GM23338 (cell line): Measurements from ENCODE around the gene NME3. TPM values are rescaled to one million over a fixed set of nuclear protein-coding genes. Genes with fewer than 3 reads are reported as not detected.

ENCODE experiments used
- ATAC-seq: fragments of 200-7000 bp; cut with Tn5 transposase; 3 replicates; pipeline ENCODE4 v1.9.1; 2020
- DNase-seq: peaks from one replicate; pipeline ENCODE4 v3.0.0-alpha.2; 2015; ENCODE audit warnings: low spot score
- H2AFZ ChIP-seq: fragments of 200-600 bp; sonication (generic); 2 replicates; pipeline ENCODE4 v1.8.0; 2016; ENCODE audit warnings: antibody characterized with exemption, mild to moderate bottlenecking, moderate library complexity
- H3F3A ChIP-seq: fragments of 200-600 bp; sonication (generic); replicated peaks from 2 replicates; pipeline ENCODE4 v1.8.0; 2017; ENCODE audit warnings: antibody characterized with exemption, mixed run types, low read depth
- H3K27ac ChIP-seq: fragments of 200-600 bp; sonication (generic); 2 replicates; pipeline ENCODE4 v1.6.1; 2016; ENCODE audit warnings: low read depth
- H3K27me3 ChIP-seq: fragments of 200-600 bp; sonication (generic); 2 replicates; pipeline ENCODE4 v1.8.0; 2016; ENCODE audit warnings: mild to moderate bottlenecking, mixed run types, moderate library complexity; ENCODE audit not compliant: insufficient read depth
- H3K36me3 ChIP-seq: fragments of 200-600 bp; sonication (generic); 2 replicates; pipeline ENCODE4 v1.8.0; 2016; ENCODE audit warnings: mild to moderate bottlenecking; ENCODE audit not compliant: insufficient read depth
- H3K4me1 ChIP-seq: fragments of 200-600 bp; sonication (generic); 2 replicates; pipeline ENCODE4 v1.8.0; 2016; ENCODE audit warnings: mild to moderate bottlenecking, moderate library complexity; ENCODE audit not compliant: insufficient read depth
- H3K4me2 ChIP-seq: fragments of 200-600 bp; sonication (generic); 2 replicates; pipeline ENCODE4 v1.7.1; 2017; ENCODE audit warnings: mixed run types
- H3K4me3 ChIP-seq: fragments of 200-600 bp; sonication (generic); 2 replicates; pipeline ENCODE4 v1.6.1; 2016; ENCODE audit warnings: mixed run types
- H3K79me2 ChIP-seq: fragments of 200-600 bp; sonication (generic); replicated peaks from 2 replicates; pipeline ENCODE4 v1.8.0; 2017; ENCODE audit warnings: mild to moderate bottlenecking; ENCODE audit not compliant: insufficient read depth
- H3K9me2 ChIP-seq: fragments of 200-600 bp; sonication (generic); 2 replicates; pipeline ENCODE4 v1.8.0; 2017; ENCODE audit not compliant: insufficient read depth
- H4K20me1 ChIP-seq: fragments of 200-600 bp; sonication (generic); replicated peaks from 2 replicates; pipeline ENCODE4 v1.8.0; 2017; ENCODE audit warnings: mild to moderate bottlenecking; ENCODE audit not compliant: insufficient read depth
- H3K27ac Mint-ChIP-seq: 2 replicates; pipeline ENCODE4 v1.8.0; 2020; ENCODE audit warnings: inconsistent platforms, mild to moderate bottlenecking, moderate library complexity, mixed read lengths
- H3K27me3 Mint-ChIP-seq: 3 replicates; pipeline ENCODE4 v1.8.0; 2022; ENCODE audit warnings: low read depth, mild to moderate bottlenecking, moderate library complexity, mixed read lengths, inconsistent platforms; ENCODE audit not compliant: insufficient read depth, poor library complexity
- H3K36me3 Mint-ChIP-seq: 3 replicates; pipeline ENCODE4 v1.8.0; 2021; ENCODE audit warnings: low read depth, mild to moderate bottlenecking, inconsistent platforms, moderate library complexity, mixed read lengths
- H3K4me1 Mint-ChIP-seq: 3 replicates; pipeline ENCODE4 v1.8.0; 2020; ENCODE audit warnings: mild to moderate bottlenecking, inconsistent platforms, mixed read lengths
- H3K4me3 Mint-ChIP-seq: 3 replicates; pipeline ENCODE4 v1.8.0; 2021; ENCODE audit warnings: moderate library complexity, mild to moderate bottlenecking, inconsistent platforms, mixed read lengths
- H3K9me3 Mint-ChIP-seq: 3 replicates; pipeline ENCODE4 v1.8.0; 2020; ENCODE audit warnings: moderate library complexity, mild to moderate bottlenecking, inconsistent platforms, mixed read lengths
- EZH2 ChIP-seq: fragments of 200-600 bp; sonication (generic); IDR thresholded peaks from one replicate; pipeline ENCODE4 v1.8.0; 2017; ENCODE audit warnings: antibody characterized with exemption, mild to moderate bottlenecking, low read depth; ENCODE audit not compliant: unreplicated experiment
- EZH2phosphoT487 ChIP-seq: fragments of 200-600 bp; sonication (generic); IDR thresholded peaks from one replicate; pipeline ENCODE4 v1.8.1; 2018; ENCODE audit warnings: antibody characterized with exemption; ENCODE audit not compliant: unreplicated experiment
- POLR2AphosphoS5 ChIP-seq: IDR thresholded peaks from 2 replicates; pipeline ENCODE4 v1.6.1; 2016; ENCODE audit warnings: antibody characterized with exemption, low read depth
- STAT1 ChIP-seq: IDR thresholded peaks from one replicate; pipeline ENCODE4 v1.6.1; 2016; ENCODE audit warnings: antibody characterized with exemption; ENCODE audit not compliant: unreplicated experiment
- ZNF331 ChIP-seq: fragments of 250-450 bp; sonication (Bioruptor Pico); IDR thresholded peaks from 2 replicates; pipeline ENCODE4 v1.5.0; 2020; ENCODE audit warnings: low read depth, mild to moderate bottlenecking, moderate library complexity
- polyA plus RNA-seq: library from polyadenylated mRNA; unstranded; fragments of >200 nt; fragmentation: Nextera tagmentation; extraction: Ambion mirVana; gene quantifications from 2 replicates; pipeline ENCODE4 v1.2.1, GENCODE V29; 2016
- total RNA-seq: library from RNA; depleted of rRNA; stranded (reverse); fragments of >200 nt; shearing (Covaris generic); gene quantifications from 2 replicates; pipeline ENCODE4 v1.2.3, GENCODE V29; 2014
- TF ChIP-seq, protein P1 (sequence below): fragments of 250-450 bp; sonication (Bioruptor Pico); IDR thresholded peaks from 2 replicates; pipeline ENCODE4 v1.5.0; 2020; ENCODE audit warnings: mild to moderate bottlenecking, moderate library complexity
- TF ChIP-seq, protein P2 (sequence below): IDR thresholded peaks from one replicate; pipeline ENCODE4 v1.6.1; 2018; ENCODE audit warnings: antibody characterized with exemption; ENCODE audit not compliant: unreplicated experiment

NME3 gene
- total and polyA plus RNA-seq, 2 experiments from 2014 or later = 95.3 to 130 TPM

DNA sequence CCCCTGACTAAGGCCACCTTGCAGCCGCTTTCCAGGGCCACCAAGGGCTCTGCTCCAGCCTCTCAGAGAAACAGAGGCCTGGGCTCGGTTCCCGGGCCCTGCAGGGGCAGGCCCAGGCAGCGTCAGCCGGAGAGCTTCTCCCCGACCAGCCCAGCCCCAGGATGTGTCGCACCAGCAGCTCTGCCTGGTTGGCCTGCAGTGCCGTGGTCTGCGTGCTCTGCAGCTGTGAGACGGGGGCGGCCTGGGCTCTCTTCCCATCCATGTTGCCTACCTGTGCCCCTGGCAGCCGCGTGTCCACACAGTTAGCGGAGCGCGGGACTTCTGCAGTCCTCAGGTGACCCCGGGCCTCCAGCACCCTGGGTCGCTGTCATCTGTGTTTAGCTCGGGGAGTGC lies 17.4 kb upstream of the NME3 start:
- peaks cover 2% of the 10 kb centered on the region; the same call in 1 of the 3 replicates for H3K9me3 Mint-ChIP-seq
- Histone ChIP-seq H3K36me3 (no peaks in the 10 kb centered on the region), H3K4me1 (no peaks in the 10 kb centered on the region), H3K4me2 (no peak overlapping the region), H3K9me2 (no peaks in the 10 kb centered on the region), H3K79me2 (peaks cover 29% of the 10 kb centered on the region), H3F3A (no peaks in the 10 kb centered on the region), H3K27ac (no peak overlapping the region), H3K27me3 (no peaks in the 10 kb centered on the region), H3K4me3 (no peak overlapping the region), H2AFZ (no peak overlapping the region), H4K20me1 (peaks cover 14% of the 10 kb centered on the region)
- H3K36me3 Mint-ChIP-seq = peaks cover 5% of the 10 kb centered on the region; the same call in 1 of the 3 replicates
- H3K4me3 Mint-ChIP-seq = no peak overlapping the region
- TF ChIP-seq EZH2phosphoT487 (no peak), ZNF331 (CRISPR knock-in tag) (no peak), EZH2 (no peak), POLR2AphosphoS5 (no peak), STAT1 (no peak)
- TF ChIP-seq, protein P1, sequence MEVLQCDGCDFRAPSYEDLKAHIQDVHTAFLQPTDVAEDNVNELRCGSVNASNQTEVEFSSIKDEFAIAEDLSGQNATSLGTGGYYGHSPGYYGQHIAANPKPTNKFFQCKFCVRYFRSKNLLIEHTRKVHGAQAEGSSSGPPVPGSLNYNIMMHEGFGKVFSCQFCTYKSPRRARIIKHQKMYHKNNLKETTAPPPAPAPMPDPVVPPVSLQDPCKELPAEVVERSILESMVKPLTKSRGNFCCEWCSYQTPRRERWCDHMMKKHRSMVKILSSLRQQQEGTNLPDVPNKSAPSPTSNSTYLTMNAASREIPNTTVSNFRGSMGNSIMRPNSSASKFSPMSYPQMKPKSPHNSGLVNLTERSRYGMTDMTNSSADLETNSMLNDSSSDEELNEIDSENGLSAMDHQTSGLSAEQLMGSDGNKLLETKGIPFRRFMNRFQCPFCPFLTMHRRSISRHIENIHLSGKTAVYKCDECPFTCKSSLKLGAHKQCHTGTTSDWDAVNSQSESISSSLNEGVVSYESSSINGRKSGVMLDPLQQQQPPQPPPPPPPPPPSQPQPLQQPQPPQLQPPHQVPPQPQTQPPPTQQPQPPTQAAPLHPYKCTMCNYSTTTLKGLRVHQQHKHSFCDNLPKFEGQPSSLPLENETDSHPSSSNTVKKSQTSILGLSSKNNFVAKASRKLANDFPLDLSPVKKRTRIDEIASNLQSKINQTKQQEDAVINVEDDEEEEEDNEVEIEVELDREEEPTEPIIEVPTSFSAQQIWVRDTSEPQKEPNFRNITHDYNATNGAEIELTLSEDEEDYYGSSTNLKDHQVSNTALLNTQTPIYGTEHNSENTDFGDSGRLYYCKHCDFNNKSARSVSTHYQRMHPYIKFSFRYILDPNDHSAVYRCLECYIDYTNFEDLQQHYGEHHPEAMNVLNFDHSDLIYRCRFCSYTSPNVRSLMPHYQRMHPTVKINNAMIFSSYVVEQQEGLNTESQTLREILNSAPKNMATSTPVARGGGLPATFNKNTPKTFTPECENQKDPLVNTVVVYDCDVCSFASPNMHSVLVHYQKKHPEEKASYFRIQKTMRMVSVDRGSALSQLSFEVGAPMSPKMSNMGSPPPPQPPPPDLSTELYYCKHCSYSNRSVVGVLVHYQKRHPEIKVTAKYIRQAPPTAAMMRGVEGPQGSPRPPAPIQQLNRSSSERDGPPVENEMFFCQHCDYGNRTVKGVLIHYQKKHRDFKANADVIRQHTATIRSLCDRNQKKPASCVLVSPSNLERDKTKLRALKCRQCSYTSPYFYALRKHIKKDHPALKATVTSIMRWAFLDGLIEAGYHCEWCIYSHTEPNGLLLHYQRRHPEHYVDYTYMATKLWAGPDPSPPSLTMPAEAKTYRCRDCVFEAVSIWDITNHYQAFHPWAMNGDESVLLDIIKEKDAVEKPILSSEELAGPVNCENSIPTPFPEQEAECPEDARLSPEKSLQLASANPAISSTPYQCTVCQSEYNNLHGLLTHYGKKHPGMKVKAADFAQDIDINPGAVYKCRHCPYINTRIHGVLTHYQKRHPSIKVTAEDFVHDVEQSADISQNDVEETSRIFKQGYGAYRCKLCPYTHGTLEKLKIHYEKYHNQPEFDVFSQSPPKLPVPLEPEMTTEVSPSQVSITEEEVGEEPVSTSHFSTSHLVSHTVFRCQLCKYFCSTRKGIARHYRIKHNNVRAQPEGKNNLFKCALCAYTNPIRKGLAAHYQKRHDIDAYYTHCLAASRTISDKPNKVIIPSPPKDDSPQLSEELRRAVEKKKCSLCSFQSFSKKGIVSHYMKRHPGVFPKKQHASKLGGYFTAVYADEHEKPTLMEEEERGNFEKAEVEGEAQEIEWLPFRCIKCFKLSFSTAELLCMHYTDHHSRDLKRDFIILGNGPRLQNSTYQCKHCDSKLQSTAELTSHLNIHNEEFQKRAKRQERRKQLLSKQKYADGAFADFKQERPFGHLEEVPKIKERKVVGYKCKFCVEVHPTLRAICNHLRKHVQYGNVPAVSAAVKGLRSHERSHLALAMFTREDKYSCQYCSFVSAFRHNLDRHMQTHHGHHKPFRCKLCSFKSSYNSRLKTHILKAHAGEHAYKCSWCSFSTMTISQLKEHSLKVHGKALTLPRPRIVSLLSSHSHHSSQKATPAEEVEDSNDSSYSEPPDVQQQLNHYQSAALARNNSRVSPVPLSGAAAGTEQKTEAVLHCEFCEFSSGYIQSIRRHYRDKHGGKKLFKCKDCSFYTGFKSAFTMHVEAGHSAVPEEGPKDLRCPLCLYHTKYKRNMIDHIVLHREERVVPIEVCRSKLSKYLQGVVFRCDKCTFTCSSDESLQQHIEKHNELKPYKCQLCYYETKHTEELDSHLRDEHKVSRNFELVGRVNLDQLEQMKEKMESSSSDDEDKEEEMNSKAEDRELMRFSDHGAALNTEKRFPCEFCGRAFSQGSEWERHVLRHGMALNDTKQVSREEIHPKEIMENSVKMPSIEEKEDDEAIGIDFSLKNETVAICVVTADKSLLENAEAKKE (CRISPR knock-in tag) = no peak
- TF ChIP-seq, protein P2, sequence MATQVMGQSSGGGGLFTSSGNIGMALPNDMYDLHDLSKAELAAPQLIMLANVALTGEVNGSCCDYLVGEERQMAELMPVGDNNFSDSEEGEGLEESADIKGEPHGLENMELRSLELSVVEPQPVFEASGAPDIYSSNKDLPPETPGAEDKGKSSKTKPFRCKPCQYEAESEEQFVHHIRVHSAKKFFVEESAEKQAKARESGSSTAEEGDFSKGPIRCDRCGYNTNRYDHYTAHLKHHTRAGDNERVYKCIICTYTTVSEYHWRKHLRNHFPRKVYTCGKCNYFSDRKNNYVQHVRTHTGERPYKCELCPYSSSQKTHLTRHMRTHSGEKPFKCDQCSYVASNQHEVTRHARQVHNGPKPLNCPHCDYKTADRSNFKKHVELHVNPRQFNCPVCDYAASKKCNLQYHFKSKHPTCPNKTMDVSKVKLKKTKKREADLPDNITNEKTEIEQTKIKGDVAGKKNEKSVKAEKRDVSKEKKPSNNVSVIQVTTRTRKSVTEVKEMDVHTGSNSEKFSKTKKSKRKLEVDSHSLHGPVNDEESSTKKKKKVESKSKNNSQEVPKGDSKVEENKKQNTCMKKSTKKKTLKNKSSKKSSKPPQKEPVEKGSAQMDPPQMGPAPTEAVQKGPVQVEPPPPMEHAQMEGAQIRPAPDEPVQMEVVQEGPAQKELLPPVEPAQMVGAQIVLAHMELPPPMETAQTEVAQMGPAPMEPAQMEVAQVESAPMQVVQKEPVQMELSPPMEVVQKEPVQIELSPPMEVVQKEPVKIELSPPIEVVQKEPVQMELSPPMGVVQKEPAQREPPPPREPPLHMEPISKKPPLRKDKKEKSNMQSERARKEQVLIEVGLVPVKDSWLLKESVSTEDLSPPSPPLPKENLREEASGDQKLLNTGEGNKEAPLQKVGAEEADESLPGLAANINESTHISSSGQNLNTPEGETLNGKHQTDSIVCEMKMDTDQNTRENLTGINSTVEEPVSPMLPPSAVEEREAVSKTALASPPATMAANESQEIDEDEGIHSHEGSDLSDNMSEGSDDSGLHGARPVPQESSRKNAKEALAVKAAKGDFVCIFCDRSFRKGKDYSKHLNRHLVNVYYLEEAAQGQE = no peak
- H3K27me3 Mint-ChIP-seq = peaks cover 6% of the 10 kb centered on the region
- H3K27ac Mint-ChIP-seq = no peak overlapping the region
- no peaks in the 10 kb centered on the region for H3K4me1 Mint-ChIP-seq
- ATAC-seq (no peak), DNase-seq (no peak)
